IPS-18a (cell line): ENCODE data around the gene PAPLN.
"Not testable (repeated sequence)": the region's sequence is repeated elsewhere in the genome, so short reads cannot be mapped to it uniquely, and the experiment has no call there.

ENCODE experiments used
- H3K27ac ChIP-seq: one replicate; pipeline ENCODE4 v1.5.1; 2013; ENCODE audit warnings: low read length
- H3K27me3 ChIP-seq: one replicate; pipeline ENCODE4 v1.6.1; 2013; ENCODE audit warnings: mild to moderate bottlenecking, low read length; ENCODE audit not compliant: control insufficient read depth, insufficient read depth
- H3K36me3 ChIP-seq: one replicate; pipeline ENCODE4 v1.6.1; 2013; ENCODE audit warnings: low read depth, low read length; ENCODE audit not compliant: control insufficient read depth
- H3K4me1 ChIP-seq: one replicate; pipeline ENCODE4 v1.6.1; 2013; ENCODE audit warnings: low read depth, low read length; ENCODE audit not compliant: control insufficient read depth
- H3K4me3 ChIP-seq: one replicate; pipeline ENCODE4 v1.5.1; 2013; ENCODE audit warnings: low read length
- H3K9ac ChIP-seq: one replicate; pipeline ENCODE4 v1.6.1; 2013; ENCODE audit warnings: mild to moderate bottlenecking, low read length, moderate library complexity
- H3K9me3 ChIP-seq: one replicate; pipeline ENCODE4 v1.6.1; 2013; ENCODE audit warnings: low read depth, low read length; ENCODE audit not compliant: control insufficient read depth

PAPLN gene

GRCh38 chr14:73287071-73287470, 49.8 kb downstream of the PAPLN start:
- no peaks in the 10 kb centered on the region for H3K27me3 ChIP-seq
- H3K9me3 ChIP-seq, result no peaks in the 10 kb centered on the region
- H3K4me3 ChIP-seq, result peak overlapping the region; percentile 55
- peaks cover 61% of the 10 kb centered on the region for H3K4me1 ChIP-seq
- peaks cover 17% of the 10 kb centered on the region for H3K36me3 ChIP-seq
- H3K27ac ChIP-seq, result peak overlapping the region; percentile 35
- H3K9ac ChIP-seq, result peak overlapping the region; percentile 42

DNA sequence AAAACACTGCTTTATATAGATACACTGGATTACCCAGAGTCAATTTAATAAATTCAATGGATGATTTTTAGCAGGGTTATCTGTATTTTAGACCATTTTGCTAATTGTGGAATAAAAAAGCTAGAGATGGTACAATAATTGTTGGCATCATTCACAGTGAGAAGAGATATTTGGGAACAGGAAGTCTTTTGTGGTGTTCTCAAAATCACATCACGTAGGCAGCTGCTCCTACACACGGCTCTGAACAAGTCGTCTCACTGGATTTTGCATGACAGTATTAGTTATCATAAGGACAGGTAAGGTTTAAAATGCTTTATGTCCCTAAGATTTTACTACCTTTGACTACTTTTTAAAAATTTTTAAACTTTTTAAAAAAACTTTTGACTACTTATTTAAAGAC, 52.0 kb downstream of the PAPLN start:
- H3K27me3 ChIP-seq, result no peaks in the 10 kb centered on the region
- no peak overlapping the region for H3K4me3 ChIP-seq
- H3K36me3 ChIP-seq, result peaks cover 9% of the 10 kb centered on the region
- no peak overlapping the region for H3K27ac ChIP-seq
- no peaks in the 10 kb centered on the region for H3K9me3 ChIP-seq
- H3K9ac ChIP-seq, result no peak overlapping the region
- peaks cover 46% of the 10 kb centered on the region for H3K4me1 ChIP-seq

DNA sequence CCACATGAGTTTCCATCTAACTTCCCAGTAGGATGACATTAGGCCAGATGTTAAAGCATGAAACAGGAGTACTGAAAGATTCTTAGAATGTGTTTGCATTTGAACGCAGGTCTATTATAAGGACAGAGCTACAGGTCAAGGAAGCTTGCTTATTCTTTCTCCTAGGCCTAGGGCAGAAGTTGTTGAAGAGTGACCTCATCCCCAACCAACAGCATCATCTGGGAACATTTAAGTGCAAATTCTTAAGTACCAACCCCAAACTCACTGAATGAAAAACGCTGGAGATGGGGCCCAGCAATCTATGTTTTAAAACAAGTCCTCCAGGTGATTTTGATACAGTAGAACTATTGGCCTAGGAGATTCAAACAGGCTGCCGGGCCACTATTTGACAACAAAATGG, 52.4 kb downstream of the PAPLN start:
- Histone ChIP-seq H3K4me3 (no peak overlapping the region), H3K27me3 (no peaks in the 10 kb centered on the region), H3K4me1 (peaks cover 44% of the 10 kb centered on the region), H3K9ac (no peak overlapping the region), H3K9me3 (no peaks in the 10 kb centered on the region), H3K27ac (peak overlapping the region; percentile 36), H3K36me3 (peaks cover 9% of the 10 kb centered on the region)

- Histone ChIP-seq H3K4me1 (peaks cover 39% of the 10 kb centered on the region), H3K36me3 (peaks cover 5% of the 10 kb centered on the region), H3K4me3 (no peak overlapping the region), H3K9me3 (no peaks in the 10 kb centered on the region), H3K27me3 (no peaks in the 10 kb centered on the region), H3K9ac (no peak overlapping the region), H3K27ac (no peak overlapping the region)
Measured at GRCh38 chr14:73290279-73290678, 53.0 kb downstream of the PAPLN start.

- Histone ChIP-seq H3K36me3 (peaks cover 4% of the 10 kb centered on the region), H3K27ac (no peak overlapping the region), H3K9me3 (no peaks in the 10 kb centered on the region), H3K4me1 (peaks cover 16% of the 10 kb centered on the region), H3K4me3 (no peak overlapping the region), H3K27me3 (no peaks in the 10 kb centered on the region), H3K9ac (no peak overlapping the region)
Measured at GRCh38 chr14:73293782-73294781, 56.8 kb downstream of the PAPLN start.

DNA sequence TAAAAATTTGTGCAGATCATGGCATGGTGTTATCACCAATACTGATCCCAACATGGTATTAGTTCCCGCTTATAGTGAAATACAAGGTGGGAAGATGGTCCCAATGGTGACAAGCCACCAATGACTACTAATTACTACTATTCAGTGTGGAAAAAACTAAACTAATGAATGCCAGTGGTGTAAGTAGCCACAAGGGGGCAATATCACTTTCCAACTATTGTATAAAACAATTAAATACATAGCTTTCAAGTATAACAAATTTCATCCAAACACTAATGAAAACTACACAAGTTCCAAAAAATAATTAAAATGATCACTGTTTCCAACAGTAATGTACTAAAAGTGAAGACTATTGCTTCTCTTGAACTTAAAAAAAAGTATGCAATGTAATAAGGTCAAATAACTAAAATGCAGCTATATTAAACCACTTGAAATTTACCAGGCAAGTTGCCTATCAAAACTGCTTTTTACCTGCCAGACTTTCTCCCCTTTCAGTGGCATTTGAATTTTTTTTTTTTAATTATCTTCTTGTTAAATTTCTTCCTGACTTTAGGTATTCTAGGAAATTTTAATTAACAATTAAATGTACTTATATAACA, 58.0 kb downstream of the PAPLN start:
- H3K27ac ChIP-seq, result no peak overlapping the region
- H3K4me3 ChIP-seq, result no peak overlapping the region
- H3K27me3 ChIP-seq, result no peaks in the 10 kb centered on the region

DNA sequence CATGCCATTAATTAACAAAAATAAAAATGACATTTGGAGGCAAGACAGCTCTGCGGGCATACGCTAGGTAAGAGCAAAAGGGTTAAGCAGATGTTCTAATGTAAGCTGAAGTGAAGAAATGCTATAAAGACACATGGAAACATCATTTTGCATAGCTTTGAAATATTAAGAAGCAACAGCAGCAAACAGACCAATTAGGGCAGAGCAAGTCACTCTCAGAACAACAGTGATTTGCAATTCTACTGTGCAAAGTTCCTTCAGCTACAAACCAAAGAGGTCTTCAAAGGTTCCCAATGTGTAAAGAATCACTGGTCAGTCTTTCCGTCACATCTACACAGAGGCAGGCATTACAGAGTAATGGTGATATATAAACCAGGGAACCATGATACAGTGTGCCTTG, 68.2 kb downstream of the PAPLN start:
- no peaks in the 10 kb centered on the region for H3K36me3 ChIP-seq
- no peaks in the 10 kb centered on the region for H3K27me3 ChIP-seq
- no peak overlapping the region for H3K9ac ChIP-seq
- H3K4me1 ChIP-seq, result no peaks in the 10 kb centered on the region
- no peak overlapping the region for H3K27ac ChIP-seq
- no peaks in the 10 kb centered on the region for H3K9me3 ChIP-seq
- no peak overlapping the region for H3K4me3 ChIP-seq

More for the DNA sequence above, 58.0 kb downstream of the PAPLN start:
- Histone ChIP-seq H3K36me3 (peaks cover 4% of the 10 kb centered on the region), H3K4me1 (peaks cover 5% of the 10 kb centered on the region), H3K9me3 (no peaks in the 10 kb centered on the region), H3K9ac (no peak overlapping the region)

- H3K27ac ChIP-seq, result no peak overlapping the region
- no peaks in the 10 kb centered on the region for H3K4me1 ChIP-seq
- no peak overlapping the region for H3K9ac ChIP-seq
- no peaks in the 10 kb centered on the region for H3K9me3 ChIP-seq
- H3K27me3 ChIP-seq, result no peaks in the 10 kb centered on the region
- H3K4me3 ChIP-seq, result no peak overlapping the region
- H3K36me3 ChIP-seq, result no peaks in the 10 kb centered on the region
Measured at GRCh38 chr14:73307261-73307660, 70.0 kb downstream of the PAPLN start.

GRCh38 chr14:73309207-73309606, 71.9 kb downstream of the PAPLN start:
- H3K36me3 ChIP-seq, H3K4me3 ChIP-seq, H3K9ac ChIP-seq, H3K9me3 ChIP-seq, H3K27me3 ChIP-seq, H3K4me1 ChIP-seq, H3K27ac ChIP-seq: not testable (repeated sequence)

DNA sequence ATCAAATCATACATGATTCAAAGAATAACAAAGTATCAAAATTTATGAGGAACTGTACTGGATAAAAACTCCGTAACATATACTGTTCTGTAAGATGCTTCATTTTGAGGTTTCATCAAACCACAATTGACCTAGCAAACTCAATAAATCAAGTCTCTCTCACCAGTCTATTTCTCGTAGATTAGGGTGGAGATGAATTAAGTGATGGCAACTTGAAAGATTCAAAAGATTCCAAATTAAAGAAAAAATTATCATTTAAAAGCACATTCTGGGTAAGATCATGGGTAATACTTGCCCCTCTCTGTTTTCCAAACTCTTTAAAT, 74.4 kb downstream of the PAPLN start:
- Histone ChIP-seq H3K4me3 (no peak overlapping the region), H3K27ac (no peak overlapping the region), H3K4me1 (no peaks in the 10 kb centered on the region), H3K36me3 (no peaks in the 10 kb centered on the region), H3K27me3 (no peaks in the 10 kb centered on the region), H3K9ac (no peak overlapping the region), H3K9me3 (no peaks in the 10 kb centered on the region)

DNA sequence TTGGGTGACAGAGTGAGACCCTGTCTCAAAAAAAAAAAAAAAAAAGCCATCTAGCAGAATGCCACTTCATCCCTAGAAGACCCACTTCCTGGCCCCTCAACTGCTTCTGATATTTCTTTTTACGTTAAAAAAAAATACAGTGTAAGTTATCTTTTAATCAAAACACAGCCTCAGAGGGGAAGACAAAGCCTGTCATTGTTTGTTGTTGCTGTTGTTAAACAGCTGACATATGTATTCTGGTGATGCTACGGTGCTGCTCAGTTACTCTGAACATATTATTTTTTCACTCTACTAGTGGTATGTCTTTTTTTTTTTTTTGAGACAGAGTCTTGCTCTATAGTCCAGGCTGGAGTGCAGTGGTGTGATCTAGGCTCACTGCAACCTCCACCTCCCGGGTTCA, 75.4 kb downstream of the PAPLN start:
- H3K9me3 ChIP-seq, result no peaks in the 10 kb centered on the region
- no peak overlapping the region for H3K9ac ChIP-seq
- H3K4me1 ChIP-seq, result no peaks in the 10 kb centered on the region

GRCh38 chr14:73313151-73313550, 75.8 kb downstream of the PAPLN start:
- Histone ChIP-seq H3K27me3 (no peaks in the 10 kb centered on the region), H3K4me1 (no peaks in the 10 kb centered on the region), H3K27ac (no peak overlapping the region), H3K4me3 (no peak overlapping the region), H3K36me3 (no peaks in the 10 kb centered on the region), H3K9me3 (no peaks in the 10 kb centered on the region), H3K9ac (no peak overlapping the region)

More for the DNA sequence above, 75.4 kb downstream of the PAPLN start:
- Histone ChIP-seq H3K27ac (no peak overlapping the region), H3K27me3 (no peaks in the 10 kb centered on the region), H3K36me3 (no peaks in the 10 kb centered on the region), H3K4me3 (no peak overlapping the region)
